ENCODE data around the gene NCCRP1. TPM values are rescaled to one million over a fixed set of nuclear protein-coding genes. Genes with fewer than 3 reads are reported as not detected.

The NCCRP1 gene
- total RNA-seq, 1 donor = under 0.01 TPM

DNA sequence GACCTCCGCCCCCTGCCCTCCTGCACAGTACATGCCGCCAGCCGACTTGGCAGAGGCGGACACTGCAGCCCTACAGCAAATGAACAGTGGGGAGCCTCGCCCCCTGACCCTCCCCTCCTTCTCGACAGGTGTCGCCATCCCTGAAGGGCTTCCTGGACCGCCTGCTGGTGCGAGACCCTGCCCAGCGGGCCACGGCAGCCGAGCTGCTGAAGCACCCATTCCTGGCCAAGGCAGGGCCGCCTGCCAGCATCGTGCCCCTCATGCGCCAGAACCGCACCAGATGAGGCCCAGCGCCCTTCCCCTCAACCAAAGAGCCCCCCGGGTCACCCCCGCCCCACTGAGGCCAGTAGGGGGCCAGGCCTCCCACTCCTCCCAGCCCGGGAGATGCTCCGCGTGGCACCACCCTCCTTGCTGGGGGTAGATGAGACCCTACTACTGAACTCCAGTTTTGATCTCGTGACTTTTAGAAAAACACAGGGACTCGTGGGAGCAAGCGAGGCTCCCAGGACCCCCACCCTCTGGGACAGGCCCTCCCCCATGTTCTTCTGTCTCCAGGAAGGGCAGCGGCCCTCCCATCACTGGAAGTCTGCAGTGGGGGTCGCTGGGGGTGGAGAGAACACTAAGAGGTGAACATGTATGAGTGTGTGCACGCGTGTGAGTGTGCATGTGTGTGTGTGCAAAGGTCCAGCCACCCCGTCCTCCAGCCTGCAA lies 18.3 kb upstream of the NCCRP1 start:
- no peak for DNase-seq (ENCODE audit: low read depth in 2 of 3, low spot score in 2 of 3)

DNA sequence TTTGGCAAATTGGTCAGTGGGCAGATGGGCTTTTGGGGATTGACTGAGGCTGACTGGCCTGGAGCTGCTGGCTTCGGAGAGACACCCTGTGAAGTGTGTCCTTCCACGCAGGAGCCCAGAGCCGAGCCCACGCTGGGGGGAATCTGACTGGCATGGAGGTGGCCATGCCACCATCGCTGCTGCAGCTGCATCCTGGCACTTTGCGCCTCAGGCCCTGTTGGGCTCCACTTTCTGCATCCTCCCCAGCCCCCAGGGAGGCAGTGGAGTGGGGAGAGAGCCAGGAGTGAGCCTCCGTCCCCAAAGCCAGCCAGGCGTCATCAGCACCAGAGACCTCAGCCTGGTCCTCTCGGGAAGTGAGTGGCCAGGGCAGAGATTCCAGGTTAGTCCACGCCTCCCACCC lies 17.0 kb upstream of the NCCRP1 start:
- no peak for DNase-seq (ENCODE audit: low read depth in 2 of 3, low spot score in 2 of 3)

DNA sequence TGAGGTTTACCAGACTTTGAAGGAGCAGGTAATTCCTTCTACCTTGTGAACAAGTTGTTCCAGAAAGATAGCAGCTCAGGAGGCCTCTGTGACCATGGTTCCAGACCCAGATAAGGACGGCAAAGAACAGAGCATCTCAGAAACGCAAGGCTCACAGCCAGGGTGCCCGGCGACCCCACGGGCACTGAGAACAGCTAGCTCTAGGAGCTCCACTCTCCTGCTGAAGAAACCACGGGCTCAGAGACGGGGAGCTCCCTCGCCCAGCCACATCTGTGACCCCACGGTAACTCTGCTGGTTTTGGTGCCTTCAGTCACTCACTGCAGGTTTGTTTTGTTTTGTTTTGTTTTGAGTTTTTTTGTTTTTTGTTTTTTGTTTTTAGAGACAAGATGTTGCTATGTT lies 16.0 kb upstream of the NCCRP1 start:
- DNase-seq (ENCODE audit: low read depth in 2 of 3, low spot score in 2 of 3) = no peak

DNA sequence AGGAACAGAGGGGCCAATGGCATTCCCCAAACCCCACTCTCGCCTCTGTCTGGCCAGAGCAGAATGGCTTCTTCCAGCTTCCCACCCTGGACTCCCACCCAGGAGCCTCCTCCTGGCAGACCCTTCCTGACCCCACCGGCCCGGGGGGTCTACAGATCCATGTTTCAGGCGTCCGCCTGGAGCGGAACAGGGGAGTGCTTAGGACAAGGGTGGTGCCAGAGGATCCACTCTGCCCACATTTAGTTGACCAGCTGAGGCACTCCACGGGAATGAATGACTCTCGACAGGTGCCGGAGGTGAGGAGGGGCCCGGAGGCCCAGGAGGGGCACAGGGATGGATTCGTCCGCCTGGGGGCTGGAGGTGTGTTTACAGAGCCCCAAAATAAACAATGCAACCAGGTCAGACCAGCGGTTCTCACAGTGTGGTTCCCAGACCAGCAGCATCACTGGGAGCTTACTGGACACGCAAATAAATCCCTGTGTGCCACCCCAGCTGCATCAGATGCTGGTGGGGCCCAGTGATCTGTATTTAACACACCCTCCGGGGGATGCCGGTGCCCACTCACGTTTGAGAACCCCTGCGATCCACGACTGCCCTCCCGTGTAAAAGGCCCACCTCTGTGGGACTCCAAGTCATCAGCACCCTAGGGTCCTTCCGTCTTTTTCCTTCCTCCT lies 15.1 kb upstream of the NCCRP1 start:
- no peak for DNase-seq (ENCODE audit: low read depth in 2 of 3, low spot score in 2 of 3)

DNA sequence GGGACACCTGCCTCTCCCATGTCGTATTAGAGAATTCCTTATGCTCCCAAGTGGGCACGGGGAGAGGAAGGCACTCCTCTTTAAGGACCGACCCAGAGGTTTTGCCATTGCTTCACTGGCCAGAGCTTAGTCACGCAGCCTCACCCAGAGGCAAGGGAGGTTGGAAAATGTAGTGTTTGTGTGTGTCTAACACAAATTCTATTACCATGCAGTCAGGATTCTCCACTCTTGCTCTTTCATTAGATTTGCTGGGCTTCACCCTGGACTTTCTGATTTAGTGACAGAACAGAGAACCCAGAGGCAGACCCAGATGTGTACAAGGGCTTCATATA lies 14.6 kb upstream of the NCCRP1 start:
- no peak for DNase-seq (ENCODE audit: low read depth in 2 of 3, low spot score in 2 of 3)

DNA sequence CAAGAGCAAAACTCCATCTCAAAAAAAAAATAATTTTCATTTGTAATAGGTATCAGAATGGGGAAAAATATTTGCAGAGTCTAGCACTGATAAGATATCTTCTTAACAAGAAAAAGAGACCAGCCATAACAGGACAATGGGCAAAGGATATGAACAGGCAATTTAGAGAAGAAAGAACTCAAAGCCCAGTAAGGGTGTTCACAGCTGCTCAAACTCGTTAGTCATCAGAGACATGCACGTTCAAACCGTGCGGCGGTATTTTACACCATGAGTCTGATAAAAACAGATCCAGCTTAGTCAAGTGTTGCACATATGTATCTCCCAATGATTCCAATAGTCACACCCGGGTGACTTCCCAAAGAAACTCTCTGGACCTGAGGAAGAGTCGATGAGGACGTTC lies 13.7 kb upstream of the NCCRP1 start:
- DNase-seq (ENCODE audit: low read depth in 2 of 3, low spot score in 2 of 3) = no peak

DNA sequence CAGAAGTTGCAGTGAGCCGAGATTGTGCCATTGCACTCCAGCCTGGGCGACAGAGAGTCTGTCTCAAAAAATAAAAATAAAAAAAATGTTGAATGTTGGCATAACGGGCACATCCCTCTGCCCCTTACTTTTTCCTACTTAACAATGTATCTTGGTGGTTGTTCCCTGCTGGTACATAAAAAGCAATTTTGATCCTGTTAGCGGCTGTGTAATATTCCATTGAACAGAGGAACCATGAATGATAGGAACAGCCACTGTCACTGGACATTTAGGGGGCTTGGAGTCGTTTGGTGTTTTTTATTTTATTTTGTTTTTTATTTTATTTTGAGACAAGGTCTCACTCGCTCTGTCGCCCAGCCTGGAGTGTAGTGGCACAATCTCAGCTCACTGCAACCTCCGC lies 10.4 kb upstream of the NCCRP1 start:
- no peak for DNase-seq (ENCODE audit: low read depth in 2 of 3, low spot score in 2 of 3)

DNA sequence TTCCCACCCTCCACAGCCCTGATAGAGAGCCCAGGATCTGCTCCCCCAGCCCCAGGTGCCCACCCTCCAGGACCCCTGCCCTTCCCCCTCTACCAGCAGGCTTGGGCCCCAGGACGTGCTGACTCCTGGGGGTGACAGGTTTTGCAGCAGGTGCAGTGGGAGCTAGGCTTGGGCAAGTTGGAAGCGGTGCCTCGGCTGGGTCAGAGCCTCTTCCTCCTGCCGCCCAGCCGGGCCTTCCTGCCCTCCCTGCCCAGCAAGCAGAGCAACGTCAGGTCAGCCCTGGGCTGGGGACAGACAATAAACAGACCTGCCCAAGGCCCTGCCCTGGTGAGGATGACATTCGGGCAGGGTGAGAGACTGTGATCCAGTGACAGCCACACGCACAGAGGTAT lies 9.2 kb upstream of the NCCRP1 start:
- no peak for DNase-seq (ENCODE audit: low read depth in 2 of 3, low spot score in 2 of 3)

DNA sequence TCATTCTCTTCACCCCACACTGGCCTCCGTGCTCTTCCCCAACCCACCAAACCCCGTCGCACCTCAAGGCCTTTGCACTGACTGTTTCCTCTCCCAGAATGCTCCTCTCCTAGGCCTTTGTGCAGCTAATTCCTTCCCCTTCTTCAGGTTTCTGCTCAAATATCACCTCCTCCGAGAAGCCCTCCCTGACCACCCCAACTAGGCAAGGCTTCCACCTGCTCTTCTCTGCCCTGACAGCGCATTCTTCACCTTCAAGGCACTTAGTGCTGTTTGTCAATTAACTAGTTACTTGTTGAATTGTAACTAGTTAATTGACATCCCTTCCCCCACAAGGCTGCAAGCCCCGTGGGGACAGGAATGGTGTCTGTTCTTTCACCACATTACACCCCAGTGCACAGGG lies 7.8 kb upstream of the NCCRP1 start:
- DNase-seq (ENCODE audit: low read depth in 2 of 3, low spot score in 2 of 3) = no peak

DNA sequence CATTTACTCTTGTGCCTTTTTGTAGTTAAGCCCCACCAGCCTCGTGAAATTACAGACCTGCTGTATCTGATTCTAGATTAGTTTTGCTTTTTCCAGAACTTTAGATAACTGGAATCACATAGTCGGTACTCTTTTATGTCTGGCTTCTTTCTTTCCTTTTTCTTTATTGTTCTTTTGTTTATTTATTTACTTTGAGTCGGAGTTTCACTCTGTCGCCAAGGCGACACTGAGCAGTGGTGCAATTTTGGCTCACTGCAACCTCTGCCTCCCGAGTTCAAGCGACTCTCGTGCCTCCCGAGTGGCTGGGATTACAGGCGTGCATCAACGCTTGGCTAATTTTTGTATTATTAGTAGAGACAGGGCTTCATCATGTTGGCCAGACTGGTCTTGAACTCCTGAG lies 6.0 kb upstream of the NCCRP1 start:
- DNase-seq (ENCODE audit: low read depth in 2 of 3, low spot score in 2 of 3) = no peak

DNA sequence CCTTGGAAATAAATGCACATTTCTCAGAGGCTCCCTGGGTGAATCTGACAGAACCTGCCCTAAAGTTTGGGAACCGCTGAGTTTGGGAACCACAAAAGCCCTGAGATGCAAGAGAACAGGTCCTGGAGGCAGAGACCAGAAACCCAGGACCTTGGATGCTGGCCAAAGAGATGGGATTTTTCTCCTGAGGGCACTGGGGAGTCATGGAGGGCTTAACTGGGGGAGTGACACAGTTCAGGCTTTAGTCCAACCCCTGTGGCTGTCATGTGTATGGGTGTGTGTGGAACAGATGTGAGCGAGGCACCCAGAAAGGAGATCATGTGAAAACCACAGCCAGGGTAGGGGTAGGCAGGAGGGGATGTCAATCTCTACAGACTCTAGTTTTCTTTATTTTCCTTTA lies 3.9 kb upstream of the NCCRP1 start:
- no peak for DNase-seq (ENCODE audit: low read depth in 2 of 3, low spot score in 2 of 3)

DNA sequence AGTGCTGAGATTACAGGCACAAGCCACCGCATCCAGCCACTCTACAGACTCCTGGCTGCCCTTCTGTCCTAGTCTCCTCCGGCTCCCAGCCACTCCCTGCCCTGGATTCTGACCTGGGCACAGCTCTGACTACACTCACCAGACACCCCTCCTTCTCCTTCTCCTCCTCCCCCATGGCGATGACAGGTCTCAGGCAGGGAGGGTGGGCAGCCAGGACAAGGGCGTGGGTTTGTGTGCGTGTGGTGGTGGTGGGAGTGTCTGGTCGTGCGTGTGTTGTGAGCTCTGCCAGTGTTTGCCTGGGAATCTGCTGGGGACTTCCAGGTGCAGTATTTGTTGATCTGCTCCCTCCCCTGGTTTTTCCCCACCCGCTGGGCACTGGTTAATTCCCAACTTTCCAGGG lies 3.0 kb upstream of the NCCRP1 start:
- DNase-seq (ENCODE audit: low read depth in 2 of 3, low spot score in 2 of 3) = no peak

DNA sequence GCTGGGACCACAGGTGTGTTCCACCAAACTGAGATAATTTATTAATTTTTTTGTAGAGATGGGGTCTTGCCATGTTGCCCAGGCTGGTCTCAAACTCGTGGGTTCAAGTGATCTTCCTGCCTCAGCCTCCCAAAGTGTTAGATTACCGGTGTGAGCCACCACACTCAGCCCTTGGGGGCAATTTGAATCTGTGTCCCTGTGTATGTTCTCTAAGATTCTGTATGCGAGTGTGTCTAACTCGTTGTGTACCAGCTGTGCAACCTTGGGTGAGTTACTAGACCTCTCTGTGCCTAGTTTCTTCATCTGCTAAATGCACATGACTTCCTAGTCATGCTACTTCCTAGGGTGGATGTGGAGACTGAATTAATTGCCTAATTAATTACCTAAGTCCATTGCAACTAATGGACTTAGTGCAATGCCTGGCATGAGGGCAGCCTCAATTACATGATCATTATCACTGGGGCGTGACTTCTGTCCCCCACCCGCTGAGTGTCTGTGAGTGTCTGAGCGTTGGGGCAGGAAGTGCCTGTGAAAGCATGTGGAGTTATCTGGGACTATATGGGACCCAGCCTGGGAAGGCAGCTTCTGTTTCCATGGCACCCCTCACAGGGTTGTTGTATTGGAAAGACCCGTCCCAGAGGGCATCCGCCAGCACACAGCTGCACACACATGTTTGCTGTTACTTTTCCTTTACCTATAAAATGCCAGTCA lies 1.8 kb upstream of the NCCRP1 start:
- no peak for DNase-seq (ENCODE audit: low read depth in 2 of 3, low spot score in 2 of 3)

DNA sequence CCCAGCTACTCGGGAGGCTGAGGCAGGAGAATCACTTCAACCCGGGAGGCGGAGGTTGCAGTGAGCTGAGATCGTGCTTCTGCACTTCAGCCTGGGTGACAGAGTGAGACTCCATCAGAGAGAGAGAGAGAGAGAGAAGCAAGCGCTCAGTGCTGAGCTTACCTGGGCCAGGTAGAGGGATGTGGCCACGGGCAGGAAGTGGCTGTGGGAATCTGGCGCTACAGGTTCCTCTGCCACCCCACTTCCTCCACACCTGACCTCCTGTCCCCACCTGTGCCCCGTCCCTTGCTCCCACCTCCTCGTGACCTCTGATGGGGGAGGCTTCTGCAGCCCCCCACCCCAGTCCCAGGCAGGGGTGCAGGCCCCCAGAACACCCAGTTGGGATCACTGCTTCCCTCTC lies 1.0 kb upstream of the NCCRP1 start:
- no peak for DNase-seq (ENCODE audit: low read depth in 2 of 3, low spot score in 2 of 3)

DNA sequence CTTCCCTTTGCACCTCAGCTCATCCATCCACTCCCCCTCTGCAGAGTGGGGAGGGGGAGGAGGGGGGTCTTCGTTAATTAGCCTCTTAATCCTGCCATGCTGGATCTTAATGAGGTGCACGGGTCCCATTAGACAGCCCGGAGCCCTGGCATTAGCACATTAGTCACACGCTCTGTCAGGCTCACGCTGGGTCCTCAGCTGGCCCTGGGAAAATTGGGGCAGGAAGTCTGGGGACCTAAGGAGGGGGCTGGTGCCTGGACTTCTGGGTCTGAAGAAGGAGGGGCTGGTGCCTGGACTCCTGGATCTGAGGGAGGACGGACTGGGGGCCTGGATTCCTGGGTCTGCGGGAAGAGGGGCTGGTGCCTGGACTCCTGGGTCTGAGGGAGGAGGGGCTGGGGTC lies 444 bp upstream of the NCCRP1 start:
- no peak for DNase-seq (ENCODE audit: low read depth in 2 of 3, low spot score in 2 of 3)

DNA sequence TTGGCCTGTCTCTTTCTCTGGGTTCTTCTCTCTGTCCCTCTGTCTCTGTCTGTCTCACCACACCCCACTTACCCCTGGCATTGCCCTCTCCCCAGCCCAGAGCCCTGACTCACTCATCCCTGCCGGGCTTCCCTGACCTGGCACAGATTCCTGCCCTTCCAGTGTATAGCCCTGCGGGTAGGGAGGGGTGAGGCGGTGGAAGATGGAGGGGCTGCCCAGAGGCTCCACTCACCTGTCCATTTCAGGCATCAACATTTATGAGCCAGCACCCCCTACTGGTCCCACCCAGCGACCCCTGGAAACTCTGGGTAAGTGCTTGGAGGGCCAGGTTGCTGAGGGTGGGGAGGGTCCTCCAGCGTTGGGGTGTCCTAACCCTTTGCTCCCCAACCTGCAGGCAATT lies 1.0 kb downstream of the NCCRP1 start:
- DNase-seq (ENCODE audit: low read depth in 2 of 3, low spot score in 2 of 3) = no peak

DNA sequence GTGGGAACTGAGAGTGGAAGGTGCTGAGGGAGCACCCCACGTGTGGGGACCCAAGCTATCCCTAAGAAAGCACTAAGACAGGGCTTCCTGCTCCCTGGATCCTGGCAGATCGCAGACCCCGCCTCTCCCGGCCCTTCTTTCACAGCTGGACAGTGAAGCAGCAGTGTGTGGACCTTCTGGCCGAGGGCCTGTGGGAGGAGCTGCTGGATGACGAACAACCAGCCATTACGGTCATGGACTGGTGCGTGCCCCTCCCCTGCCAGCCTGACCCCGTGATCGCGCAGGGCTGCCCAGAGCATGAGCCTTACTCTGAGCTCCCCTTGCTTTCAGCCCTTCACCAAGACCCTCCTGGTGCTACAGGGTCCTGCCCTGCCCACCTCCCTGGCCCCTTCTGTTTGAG lies 2.3 kb downstream of the NCCRP1 start:
- no peak for DNase-seq (ENCODE audit: low read depth in 2 of 3, low spot score in 2 of 3)

DNA sequence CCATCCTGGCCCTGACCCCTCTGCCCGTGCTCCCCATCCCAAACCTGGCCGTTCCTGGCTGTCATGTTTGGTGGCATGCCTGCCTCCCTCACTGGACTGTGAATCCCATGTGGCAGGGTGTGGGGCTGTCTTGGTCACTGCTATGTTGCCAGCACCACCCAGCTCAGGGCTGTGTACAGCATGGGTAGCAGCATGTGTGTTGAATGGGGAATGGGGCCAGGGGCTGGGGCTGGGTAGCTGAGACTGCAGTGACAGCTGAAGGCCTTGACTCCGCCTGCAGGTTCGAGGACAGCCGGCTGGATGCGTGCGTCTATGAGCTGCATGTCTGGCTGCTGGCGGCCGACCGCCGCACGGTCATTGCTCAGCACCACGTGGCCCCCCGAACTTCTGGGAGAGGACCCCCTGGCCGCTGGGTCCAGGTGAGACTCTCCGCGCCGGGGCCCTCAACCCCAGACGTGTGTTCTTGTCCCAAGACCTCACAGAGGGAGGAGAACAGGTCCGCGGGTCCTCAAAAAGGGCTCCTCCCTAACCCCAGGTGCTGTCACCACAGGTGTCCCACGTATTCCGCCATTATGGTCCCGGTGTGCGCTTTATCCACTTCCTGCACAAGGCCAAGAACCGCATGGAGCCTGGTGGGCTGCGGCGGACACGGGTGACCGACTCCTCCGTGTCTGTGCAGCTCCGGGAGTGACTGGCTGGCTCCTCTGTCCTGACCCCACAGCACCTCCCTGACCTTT lies 3.5 kb downstream of the NCCRP1 start:
- DNase-seq (ENCODE audit: low read depth in 2 of 3, low spot score in 2 of 3) = no peak

DNA sequence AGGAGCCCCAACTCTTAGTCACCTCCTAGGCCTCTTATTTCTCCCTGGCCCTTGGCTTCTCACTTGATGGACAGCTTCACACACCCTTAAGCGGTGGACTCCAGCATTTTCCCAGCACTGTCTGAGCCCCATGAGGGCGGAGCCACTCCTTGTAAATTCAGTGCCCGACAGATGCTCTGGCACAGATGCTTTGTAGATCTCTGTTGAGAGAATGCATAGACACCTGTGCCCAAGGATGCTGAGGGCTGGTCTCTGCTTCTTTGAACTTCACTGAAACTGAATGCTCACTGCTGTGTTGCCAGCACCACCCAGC lies 4.0 kb downstream of the NCCRP1 start:
- no peak for DNase-seq (ENCODE audit: low read depth in 2 of 3, low spot score in 2 of 3)

DNA sequence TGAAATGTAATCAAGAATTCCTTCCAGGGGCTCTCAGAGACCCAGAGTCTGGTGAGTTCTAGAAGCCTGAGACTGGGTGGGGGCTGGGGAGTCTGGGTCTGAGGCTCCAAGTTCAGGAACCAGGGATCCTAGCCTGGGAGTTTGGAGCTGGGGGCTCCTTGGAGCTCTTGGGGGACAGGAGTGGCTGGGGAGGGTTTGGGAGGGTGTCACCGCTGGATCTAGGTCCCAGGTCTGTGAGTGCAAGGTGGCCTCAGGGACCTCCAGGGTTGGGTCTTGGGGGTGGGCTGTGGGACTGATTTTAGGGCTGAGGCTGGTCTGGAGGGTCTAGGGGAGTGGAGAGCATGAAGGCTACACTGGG lies 6.2 kb downstream of the NCCRP1 start:
- DNase-seq (ENCODE audit: low read depth in 2 of 3, low spot score in 2 of 3) = no peak

DNA sequence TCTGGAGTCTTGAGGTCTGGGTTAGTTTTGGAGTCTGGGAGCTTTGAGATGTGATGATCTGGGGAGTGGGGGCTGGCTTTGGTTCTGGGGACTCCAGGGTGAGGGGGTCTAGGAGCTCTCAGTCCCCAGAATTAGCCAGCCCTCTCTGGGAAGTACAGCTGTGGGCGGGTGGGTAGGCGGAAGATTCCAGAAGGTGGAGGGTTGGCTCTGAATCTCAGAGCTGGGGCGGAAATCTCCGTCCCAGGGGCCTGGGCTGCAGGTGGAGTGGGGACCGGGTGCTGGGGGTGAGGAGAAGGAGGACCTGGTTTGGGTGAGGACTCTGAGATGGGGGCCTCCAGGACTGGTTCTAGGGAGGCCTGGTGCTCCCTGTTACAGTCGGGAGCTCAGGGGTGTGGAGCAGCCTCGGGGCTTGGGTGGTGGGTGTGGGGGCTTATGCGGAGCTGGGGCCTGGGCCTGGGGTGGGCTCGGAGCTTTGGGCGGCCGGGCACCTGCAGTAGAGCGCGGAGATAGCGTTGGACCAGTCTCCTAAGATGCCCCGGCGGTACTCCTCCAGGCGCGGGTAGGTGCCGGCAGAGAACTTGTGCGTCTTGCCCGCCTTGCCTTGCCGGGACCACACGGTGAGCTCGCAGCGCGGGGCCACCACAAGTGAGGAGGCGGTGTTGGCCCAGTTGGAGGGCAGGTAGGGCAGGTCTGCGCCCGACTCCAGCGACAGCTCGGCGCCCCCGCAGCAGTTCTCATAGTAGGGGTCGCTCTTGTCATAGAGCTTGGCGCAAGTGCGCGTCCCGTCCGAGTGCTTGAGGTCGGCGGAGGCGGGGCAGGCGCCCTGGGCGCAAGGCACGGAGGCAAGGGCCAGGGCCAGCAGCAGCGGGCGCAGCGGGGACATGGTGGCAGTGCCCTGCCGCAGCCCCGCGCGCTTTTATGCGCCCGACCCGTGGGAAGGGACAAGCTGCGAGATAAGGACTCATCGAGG lies 6.9 kb downstream of the NCCRP1 start, which contains the start of gene SYCN:
TSS of gene SYCN (minus strand) at position 892 of the 970 bp plus-strand sequence. CDS start at position 883, 9 bp downstream.
- DNase-seq (ENCODE audit: low read depth in 2 of 3, low spot score in 2 of 3) = peak in 1 of 3 donors; percentile 11

Measured in hematopoietic multipotent progenitor cell (in vitro differentiated cells).